Ishikawa (cell line): ENCODE results near the gene ATRN.

Experiments used
- CEBPB ChIP-seq: IDR thresholded peaks from 2 replicates; pipeline ENCODE4 v1.6.1; 2012
- RAD21 ChIP-seq: IDR thresholded peaks from 2 replicates; pipeline ENCODE4 v1.6.1; 2012; ENCODE audit warnings: low read depth
- TAF1 ChIP-seq: IDR thresholded peaks from 2 replicates; pipeline ENCODE4 v1.6.1; 2012; ENCODE audit warnings: low read depth, mild to moderate bottlenecking
- TF ChIP-seq, protein P1 (sequence below): IDR thresholded peaks from 2 replicates; pipeline ENCODE4 v1.6.1; 2012
- TF ChIP-seq, protein P2 (sequence below): IDR thresholded peaks from 2 replicates; pipeline ENCODE4 v1.6.1; 2012

DNA sequence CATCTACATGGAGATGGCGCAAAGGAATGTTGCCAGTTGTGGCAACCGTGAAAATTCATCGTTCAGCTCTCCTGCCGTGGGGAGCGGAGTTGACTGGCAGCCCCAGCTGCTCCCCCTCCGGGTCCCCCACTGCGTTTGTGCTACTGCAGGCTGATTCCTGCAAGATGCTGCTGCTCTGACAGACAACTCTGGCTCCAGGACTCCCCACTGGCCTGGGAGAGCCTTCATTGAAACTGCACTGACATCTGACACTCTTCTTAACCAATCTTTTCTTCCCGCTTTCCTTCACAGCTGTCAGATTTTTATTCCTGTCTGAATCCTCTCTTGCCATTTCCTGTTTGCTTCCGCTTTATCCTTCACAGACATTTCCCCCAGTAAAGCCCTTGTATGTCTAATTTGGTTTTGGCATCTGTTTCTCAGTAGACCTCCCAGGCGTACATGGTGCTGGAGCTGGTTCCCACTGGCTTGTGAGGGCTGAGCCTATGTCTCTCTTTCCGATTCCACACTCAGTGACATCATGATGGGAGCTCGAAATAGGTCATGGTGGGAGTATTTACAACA lies 9.5 kb upstream of the ATRN start:
- no peak for TF ChIP-seq CEBPB
- TF ChIP-seq, protein P1, sequence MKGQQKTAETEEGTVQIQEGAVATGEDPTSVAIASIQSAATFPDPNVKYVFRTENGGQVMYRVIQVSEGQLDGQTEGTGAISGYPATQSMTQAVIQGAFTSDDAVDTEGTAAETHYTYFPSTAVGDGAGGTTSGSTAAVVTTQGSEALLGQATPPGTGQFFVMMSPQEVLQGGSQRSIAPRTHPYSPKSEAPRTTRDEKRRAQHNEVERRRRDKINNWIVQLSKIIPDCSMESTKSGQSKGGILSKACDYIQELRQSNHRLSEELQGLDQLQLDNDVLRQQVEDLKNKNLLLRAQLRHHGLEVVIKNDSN, result no peak
- TF ChIP-seq RAD21, result no peak
- TF ChIP-seq TAF1, result no peak
- TF ChIP-seq, protein P2, sequence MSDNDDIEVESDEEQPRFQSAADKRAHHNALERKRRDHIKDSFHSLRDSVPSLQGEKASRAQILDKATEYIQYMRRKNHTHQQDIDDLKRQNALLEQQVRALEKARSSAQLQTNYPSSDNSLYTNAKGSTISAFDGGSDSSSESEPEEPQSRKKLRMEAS, result no peak
